HG03520 (cell line): ENCODE results near the gene CDT1.

ENCODE experiments used
- ATAC-seq: cut with Tn5 transposase; IDR thresholded peaks from one replicate; pipeline ENCODE4 v1.9.1; 2021; ENCODE audit warnings: mild to moderate bottlenecking, moderate library complexity; ENCODE audit not compliant: unreplicated experiment

Gene CDT1

DNA sequence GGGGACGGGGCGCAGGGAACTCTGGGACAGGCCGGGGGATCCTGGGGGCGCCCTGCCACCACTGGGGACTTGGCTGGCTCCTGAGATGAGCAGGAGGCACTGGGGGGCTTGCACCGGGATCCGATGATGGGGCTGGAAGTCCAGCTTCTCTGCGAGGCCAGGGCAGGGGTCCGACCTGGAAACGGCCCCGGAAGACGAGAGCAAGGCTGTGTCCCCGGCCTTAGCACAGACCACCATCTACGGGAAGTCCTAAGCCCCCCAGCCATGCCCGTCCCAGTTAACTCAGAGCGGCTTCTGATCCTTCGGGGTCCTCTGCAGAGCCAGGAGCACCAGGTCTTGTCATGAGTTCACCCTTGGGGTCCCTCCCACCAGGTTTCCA is 573 bp downstream of the CDT1 start:
- ATAC-seq = no peak

DNA sequence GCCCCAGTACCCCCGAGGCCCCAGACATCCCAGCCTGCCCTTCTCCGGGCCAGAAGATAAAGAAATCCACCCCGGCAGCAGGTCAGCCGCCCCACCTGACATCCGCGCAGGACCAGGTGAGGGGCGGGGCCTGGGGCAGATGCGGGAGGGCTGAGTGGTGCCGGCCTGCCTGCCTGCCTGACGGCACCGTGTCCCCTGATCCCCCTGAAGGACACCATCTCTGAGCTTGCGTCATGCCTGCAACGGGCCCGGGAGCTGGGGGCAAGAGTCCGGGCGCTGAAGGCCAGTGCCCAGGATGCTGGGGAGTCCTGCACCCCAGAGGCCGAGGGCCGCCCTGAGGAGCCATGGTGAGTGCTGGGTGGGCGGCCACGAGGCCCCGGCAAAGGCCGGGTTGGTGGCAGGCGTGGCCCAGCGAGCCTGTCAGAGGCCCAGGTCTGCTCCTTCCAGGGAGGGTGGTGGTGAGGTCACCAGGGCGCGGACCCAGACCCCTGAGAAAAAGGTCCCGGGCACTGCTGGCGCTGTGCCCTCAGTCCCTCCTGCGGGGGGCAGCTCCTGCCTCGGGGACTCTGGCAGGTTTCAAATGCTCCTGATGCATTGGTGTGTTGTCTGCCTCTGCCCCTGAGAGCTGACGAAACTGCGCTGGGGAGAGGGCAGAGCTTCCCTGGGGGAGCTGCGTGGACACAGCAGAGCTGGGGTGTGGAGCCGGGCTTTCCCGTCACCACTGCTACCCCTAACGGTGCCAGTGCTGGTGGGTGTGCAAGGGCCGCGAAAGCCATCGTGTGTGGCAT is 1.2 kb downstream of the CDT1 start:
- no peak for ATAC-seq

DNA sequence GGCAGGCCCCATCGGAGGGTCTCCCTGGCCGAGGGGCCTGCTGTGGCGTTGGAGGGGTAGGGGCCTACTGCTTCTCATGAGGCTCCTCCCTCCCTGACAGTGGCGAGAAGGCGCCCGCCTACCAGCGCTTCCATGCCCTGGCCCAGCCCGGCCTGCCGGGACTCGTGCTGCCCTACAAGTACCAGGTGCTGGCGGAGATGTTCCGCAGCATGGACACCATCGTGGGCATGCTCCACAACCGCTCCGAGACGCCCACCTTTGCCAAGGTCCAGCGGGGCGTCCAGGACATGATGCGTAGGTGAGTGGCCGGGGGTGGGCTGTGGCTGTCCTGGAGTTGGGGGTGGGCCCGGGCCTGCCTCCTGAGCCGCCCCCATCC is 1.7 kb downstream of the CDT1 start:
- ATAC-seq = no peak

DNA sequence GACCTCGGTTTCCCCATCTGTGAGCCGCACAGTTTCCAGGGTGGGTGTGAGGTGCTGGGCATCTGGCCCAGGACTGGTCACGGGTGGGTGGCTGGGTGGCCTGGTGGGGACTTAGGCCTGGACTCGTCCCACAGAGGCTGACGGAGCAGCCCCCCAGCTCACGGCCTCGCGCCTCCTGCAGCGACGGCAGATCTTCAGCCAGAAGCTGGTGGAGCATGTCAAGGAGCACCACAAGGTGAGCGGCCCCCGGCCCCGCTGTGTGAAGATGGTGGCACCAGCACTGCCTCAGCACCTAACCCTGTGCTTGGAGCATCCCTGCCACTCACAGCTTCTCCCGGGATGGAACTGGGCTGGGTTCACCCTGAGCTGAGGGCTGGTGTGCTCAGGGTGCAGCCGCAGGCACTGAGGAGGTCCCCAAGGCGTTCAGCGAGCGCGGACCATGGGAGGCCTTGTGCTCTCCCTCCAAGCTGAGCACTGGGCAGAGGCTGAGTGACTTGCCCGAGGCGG is 2.4 kb downstream of the CDT1 start:
- ATAC-seq = no peak

DNA sequence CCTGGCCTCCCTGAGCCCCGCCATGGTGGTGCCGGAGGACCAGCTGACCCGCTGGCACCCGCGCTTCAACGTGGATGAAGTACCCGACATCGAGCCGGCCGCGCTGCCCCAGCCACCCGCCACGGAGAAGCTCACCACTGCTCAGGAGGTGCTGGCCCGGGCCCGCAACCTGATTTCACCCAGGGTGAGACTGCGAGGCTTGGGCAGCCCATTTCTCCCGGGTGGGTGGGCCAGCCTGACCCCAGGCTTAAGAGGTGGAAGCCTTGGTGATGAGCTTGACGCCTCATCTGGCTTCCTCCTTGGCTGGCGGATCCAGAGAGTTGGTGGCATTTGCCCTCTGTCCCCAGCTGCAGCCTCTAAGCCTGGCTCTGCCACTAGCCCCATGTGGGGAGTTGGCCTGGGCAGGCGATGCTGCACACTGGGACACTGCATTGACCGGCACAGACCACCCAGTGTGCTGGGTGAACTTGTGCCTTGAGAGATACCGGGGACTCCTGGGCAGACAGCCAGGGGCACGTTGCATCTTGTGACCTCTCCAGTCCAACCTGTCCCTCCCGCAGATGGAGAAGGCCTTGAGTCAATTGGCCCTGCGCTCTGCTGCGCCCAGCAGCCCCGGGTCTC is 3.0 kb downstream of the CDT1 start:
- ATAC-seq = no peak

DNA sequence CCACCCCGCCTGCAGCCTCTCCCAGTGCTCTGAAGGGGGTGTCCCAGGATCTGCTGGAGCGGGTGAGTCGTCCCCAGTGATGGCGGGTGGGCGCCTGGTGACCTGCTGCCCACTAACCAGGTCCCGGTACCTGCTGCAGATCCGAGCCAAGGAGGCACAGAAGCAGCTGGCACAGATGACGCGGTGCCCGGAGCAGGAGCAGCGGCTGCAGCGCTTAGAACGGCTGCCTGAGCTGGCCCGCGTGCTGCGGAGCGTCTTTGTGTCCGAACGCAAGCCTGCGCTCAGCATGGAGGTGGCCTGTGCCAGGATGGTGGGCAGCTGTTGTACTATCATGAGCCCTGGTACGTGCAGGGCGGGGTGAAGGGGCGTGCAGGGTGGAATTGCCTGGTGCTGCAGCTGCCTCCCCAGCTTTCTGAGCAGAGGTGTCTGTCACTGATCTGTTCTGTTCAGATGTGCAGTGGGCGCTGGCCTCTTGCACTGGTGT is 3.6 kb downstream of the CDT1 start:
- ATAC-seq = no peak

DNA sequence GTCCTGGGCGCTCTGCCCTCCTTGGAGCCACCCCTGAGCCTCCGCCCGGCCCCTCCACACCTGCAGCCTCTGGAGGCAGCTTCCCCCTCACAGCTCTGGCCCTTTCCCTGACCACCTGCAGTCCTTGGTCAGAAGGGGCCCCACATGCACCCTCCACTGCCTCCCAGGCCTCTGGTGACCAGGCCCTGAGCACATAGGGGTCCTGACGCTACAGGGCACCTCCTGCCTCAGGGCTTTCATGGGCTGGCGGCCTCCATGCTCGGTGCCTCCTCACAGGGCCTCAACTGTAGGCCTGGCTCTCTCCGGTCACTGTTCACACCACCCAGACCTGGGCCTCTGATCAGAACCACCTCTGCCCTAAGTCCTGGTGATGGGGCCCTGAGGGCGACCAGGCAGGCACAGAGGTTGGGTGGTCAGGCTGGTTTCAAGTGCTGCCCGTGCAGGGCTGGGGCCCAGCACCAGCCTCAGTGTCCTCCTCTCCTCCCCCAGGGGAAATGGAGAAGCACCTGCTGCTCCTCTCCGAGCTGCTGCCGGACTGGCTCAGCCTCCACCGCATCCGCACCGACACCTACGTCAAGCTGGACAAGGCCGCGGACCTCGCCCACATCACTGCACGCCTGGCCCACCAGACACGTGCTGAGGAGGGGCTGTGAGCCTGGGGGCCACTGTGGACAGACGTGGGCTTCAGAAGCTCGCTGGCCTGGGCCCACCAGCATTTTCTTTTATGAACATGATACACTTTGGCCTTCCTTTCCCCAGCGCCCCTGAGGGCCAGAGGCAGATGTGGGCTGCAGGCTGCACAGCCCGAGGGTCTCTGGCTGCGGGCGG is 4.3 kb downstream of the CDT1 start:
- no peak for ATAC-seq

DNA sequence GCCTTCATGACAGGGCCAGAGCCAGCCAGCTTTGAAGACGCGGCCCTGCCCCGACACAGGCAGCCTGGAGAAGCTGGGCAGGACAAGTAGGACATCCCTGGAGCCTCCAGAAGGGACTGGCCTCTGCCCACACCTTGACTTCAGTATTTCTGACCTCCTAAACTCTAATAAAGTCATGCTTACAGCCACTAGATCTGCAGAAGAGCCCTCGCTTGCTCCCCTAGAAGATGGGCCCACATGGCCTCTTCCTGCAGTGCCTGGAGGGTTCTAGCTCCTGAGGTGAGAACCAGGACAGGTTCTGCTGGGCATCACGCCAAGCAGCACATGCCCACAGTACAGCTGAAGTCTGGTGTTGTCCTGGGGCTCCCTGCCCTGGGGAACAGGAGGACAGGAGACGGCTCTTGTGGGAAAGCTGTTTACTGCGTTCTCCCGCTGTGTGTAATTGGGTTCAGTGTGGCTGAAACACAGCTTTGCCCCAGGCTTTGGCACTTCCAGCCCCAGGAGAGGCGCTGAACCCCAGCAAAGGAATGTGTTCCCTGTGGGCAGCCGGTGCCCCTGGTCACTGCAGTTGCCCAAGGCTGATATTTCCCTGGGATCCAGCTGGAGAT is 5.6 kb downstream of the CDT1 start:
- no peak for ATAC-seq

DNA sequence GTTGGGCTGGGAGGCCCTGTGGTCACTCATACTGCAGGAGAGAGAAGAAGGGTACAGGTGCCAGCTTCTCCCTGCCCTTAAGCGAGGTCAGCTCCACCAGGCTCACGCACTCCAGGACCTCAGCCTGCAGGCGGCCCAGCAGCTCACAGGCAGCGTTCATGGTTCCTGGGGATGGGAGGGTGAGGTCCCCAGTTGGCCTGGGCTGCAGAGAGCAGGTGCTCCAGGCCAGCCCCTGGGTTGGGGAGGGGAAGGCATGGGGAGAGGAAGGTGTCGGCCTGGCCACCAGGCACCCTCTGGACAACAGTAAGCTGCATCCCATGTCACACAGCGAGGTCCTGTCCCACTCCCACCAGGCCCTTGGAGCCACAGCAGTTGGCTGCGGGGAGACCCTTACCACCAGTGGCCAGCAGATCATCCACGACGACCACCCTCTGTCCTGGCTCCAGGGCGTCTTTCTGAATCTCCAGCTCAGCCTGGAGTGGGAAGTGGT is 6.1 kb downstream of the CDT1 start:
- ATAC-seq = no peak

DNA sequence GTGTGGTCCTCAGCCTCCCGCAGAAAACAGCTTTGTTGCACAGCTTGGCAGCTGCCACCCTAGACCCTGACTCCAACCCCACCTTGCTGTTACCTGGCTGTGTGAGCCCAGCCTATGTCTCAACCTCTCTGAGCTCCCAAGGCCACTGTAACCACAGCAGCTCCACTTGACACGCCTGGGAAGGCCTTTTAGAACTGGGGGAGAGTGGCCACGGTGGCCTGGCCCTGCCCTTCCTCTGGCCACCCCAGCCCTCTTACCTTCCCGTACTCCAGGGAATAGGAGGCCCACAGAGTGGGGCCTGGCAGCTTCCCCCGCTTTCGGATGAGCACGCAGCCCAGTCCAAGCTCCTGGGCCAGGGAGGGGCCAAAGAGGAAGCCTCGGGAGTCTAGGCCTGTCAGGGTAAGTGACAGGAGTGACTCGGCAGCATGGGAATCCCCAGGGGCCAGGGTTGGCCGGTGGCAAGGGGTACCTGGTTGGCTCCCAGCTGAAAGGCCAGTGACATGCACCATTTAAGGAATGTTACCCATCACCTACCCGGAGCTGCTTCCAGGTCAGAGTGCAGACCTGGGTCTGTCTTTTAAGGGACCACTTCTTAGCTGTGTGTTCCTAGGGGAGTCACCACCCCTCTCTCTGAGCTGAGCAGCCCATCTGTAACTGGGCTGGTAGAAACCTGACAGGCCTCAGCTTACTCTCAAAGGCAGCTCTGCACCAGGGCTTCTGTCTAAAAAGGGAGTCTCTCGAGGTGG is 6.8 kb downstream of the CDT1 start:
- ATAC-seq = no peak

DNA sequence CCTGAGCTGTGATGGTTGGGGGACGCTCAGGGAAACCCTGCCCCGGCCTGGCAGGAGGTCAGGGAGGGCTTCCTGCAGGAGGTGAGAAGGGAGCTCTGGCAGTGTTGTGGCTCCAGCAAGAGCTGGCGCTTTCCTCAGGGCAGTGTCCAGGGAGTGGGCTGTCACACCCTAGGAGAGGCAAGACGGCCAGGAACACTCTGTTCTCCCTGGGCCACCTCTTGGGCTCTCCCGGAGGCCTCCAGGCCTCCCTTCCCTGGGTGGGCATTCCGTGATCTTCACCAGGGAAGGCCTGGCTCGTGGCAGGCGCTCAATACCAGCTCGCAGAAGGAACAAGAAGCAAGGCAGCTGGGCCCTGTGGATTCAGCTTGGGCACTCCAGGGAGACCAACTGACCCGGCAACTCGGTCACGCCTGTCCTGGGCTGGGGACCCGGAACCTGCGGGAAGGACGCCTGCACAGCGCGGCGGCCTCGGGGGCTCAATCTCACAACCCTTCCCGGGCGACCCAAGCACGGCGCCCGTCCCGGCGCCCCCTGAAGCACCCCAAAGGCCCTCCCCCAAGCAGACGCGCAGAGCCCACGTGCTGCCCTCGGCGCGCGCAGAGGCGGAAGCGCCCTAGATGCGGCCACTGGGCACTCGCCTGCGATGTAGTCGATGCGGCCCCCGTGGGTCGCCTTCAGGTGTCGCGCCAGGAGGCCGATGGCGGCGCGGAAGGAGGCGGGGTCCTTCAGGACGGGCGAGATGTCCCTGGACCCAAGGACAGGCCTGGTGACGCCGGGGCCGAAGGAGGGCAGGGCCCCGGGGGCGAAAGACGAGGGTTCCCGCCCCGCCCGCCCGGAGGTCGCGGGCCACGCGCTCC is 7.6 kb downstream of the CDT1 start:
- peak; percentile 37 for ATAC-seq

DNA sequence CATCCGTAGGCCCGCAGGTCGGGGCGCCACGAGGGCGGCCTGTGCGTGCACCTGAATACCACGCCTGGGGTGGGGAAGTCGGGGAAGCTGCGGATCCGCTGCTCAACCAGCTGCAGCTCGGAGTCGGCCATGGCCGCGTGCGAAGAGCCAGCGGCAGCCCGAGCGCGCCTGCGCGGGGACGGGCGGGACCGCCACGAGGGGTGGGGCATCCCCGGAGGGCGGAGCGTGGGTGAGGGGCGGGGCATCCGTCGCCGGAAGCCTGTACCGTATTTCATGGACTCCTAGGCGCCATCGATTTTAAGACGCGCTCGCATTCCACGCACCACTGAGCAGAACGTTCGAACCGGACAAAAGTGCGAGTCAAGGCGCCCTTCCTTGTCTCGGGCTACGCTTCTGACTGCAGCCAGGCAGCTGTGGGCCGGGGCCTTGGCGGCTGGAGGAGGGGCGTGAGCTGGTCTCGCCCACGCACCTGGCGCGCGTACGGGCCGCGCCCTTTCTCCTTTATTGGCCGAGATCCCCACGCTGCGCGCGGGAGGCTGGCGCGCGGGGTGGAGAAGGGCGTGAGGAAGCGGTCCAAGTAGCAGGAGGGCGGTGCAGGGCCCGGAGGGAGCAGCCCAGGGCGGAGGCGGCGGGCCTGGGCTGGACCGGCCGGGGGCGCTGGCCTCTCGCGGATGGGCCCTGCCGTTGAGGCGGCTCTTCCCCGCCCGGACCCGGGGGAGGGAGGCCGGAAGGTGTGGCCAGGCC is 8.4 kb downstream of the CDT1 start, which contains the start of gene APRT:
APRT (minus strand) TSS at position 160 of the 744 bp plus-strand sequence; CDS start at position 131, 29 bp downstream.
- ATAC-seq = peak; percentile 54

DNA sequence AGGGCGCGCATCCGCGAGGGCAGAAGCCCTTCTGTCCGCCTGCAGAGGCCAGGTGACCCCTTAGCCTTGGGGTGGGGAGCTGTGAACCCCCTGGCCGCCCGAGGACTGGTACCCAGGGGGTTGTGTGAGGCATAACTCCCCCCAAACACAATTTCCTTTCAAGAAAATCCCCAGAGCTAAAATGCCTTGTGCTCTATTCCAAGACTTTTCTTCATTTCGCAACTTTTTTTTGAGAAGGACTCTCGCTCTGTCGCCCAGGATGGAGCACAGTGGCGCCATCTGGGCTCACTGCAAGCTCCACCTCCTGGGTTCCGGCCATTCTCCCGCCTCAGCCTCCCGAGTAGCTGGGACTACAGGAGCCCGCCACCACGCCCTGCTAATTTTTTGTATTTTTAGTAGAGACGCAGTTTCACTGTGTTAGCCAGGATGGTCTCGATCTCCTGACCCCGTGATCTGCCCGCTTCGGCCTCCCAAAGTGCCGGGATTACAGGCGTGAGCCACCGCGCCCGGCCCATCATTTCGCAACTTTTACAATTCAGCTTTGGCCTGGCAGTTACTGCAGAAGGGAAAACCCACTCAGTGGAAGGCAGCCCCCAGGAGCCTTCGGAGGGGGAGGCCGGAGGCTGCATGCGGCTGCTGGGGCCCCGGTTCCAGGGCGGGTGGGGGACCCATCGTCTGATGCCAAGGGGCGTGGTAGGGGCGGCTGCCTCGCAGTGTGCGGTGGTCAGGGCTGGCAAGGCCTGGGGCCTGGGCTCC is 9.1 kb downstream of the CDT1 start:
- ATAC-seq = no peak

DNA sequence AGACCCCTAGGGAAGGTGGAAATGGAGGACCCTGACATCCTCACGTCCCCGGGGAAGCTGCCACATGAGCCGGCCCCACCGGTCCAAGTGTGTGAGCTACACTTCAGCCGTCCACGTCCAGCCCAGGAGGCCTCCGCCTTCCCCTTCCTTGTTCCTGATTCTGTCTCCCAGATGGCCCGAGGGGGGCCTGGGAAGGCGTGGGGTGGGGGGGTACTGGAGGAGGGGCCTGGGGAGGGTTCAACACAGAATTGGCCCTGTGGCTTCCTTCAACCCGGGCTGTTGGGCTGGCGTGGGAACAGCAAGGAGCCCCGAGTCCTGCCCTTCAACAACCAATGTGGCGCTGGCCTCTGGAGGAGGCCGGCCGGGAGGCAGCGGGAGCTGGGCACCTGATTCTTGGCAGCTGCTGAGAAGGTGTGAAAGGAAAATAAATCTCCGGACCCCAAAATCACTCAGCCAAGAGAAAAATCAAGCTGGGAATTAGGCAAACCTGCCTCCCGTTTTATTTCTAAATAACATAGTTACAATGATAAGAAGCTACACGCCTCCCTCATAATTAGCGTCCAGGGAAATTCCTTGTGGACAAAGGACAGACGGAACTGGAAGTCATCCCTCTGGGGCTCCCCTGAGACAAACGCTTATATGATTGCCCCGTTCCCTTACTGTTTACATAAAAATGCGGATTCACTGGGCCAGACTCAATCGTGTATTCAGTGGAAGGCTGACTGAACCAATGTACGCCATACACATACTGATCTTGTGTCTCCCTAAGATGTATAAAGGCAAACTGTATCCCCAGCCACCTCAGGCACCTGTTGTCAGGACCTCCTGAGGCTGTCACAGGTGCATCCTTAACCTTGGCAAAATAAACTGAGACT is 9.9 kb downstream of the CDT1 start:
- no peak for ATAC-seq

DNA sequence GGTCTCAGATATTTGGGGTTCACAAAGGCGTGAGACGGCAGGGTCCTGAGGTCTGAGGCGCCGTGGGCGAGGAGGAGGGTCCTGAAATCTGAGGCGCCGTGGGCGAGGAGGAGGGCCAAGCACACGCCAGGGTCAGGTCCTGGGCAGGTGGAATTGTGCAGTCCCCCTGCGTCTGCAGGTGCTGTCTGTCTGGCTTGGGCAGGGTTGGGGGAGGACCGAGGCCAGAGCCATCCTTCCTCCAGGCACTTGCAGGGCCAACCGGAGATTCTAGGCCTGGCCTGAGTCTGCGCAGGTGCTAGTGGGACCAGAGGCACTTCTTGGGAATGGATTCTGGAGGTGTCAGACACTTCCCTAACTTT is 10.5 kb downstream of the CDT1 start:
- no peak for ATAC-seq

DNA sequence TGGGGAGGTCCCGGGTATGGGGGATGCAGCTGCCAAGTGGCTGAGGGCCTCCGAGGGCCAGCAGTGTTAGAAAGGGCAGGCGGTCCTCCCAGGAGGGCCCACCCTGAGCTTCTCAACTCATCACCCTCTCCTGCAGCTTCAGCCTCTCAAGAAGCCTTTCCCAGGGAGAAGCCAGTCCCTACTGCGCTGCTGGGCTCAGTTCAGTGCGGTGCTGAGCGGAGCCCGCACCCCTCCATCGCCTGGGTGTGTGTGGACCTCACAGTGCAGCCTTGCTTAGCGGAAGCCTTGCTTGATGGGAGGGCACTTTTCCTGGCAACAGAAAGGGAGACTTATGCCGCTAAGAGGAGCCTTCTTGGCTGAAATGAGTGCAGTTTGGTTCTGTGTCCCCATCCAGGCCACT is 11.6 kb downstream of the CDT1 start:
- ATAC-seq = no peak
